A673 (cell line): ENCODE data around the gene HIP1. TPM values are rescaled to one million over a fixed set of nuclear protein-coding genes. Genes with fewer than 3 reads are reported as not detected.

ENCODE experiments used
- BruUV-seq: library from RNA; stranded (reverse); fragments of 400-500 nt; replicated peaks from 2 replicates; lab custom pipeline; 2021; lab: Mats Ljungman, UMichigan
- CTCF ChIA-PET: fragments of 300-600 bp; sonication (Branson Sonifier 250); formaldehyde crosslinking; loops from one replicate; lab custom pipeline; 2022; ENCODE audit warnings: antibody characterized with exemption; lab: Charles Lee
- POLR2A ChIA-PET: fragments of 300-600 bp; sonication (Branson Sonifier 250); formaldehyde crosslinking; loops from one replicate; lab custom pipeline; 2022; ENCODE audit warnings: antibody characterized with exemption; ENCODE audit not compliant: low non-redundant PET; lab: Charles Lee
- DNase-seq: peaks from one replicate; pipeline ENCODE4 v3.0.0-alpha.2; 2015; ENCODE audit warnings: low spot score
- H3K27ac ChIP-seq: fragments of 200-600 bp; sonication (generic); 2 replicates; pipeline ENCODE4 v1.5.1; 2016; ENCODE audit warnings: mixed run types, low read depth, mild to moderate bottlenecking, mixed read lengths, antibody characterized with exemption, low read length; ENCODE audit not compliant: poor library complexity, severe bottlenecking
- H3K27me3 ChIP-seq: fragments of 200-600 bp; sonication (generic); replicated peaks from 2 replicates; pipeline ENCODE4 v1.6.1; 2017; ENCODE audit warnings: mixed run types, low read depth, mild to moderate bottlenecking, mixed read lengths, antibody characterized with exemption, low read length; ENCODE audit not compliant: insufficient read depth, poor library complexity
- H3K36me3 ChIP-seq: fragments of 200-600 bp; sonication (generic); 2 replicates; pipeline ENCODE4 v1.6.1; 2016; ENCODE audit warnings: mixed run types, mild to moderate bottlenecking, mixed read lengths, antibody characterized with exemption, low read length; ENCODE audit not compliant: insufficient read depth, poor library complexity, severe bottlenecking
- H3K4me1 ChIP-seq: fragments of 200-600 bp; sonication (generic); 2 replicates; pipeline ENCODE4 v1.6.1; 2017; ENCODE audit warnings: mixed run types, mild to moderate bottlenecking, mixed read lengths, antibody characterized with exemption, low read length; ENCODE audit not compliant: insufficient read depth, poor library complexity, severe bottlenecking
- H3K4me3 ChIP-seq: fragments of 200-600 bp; sonication (generic); 2 replicates; pipeline ENCODE4 v1.5.1; 2016; ENCODE audit warnings: low read depth, mixed run types, mild to moderate bottlenecking, mixed read lengths, low read length; ENCODE audit not compliant: poor library complexity, severe bottlenecking
- H3K9me3 ChIP-seq: fragments of 200-600 bp; sonication (generic); 2 replicates; pipeline ENCODE4 v1.6.1; 2016; ENCODE audit warnings: mixed run types, low read depth, mild to moderate bottlenecking, mixed read lengths, antibody characterized with exemption, low read length; ENCODE audit not compliant: poor library complexity, severe bottlenecking
- EZH2 ChIP-seq: fragments of 200-600 bp; sonication (generic); IDR thresholded peaks from 2 replicates; pipeline ENCODE4 v1.6.1; 2017; ENCODE audit warnings: borderline replicate concordance, low read depth, mild to moderate bottlenecking, mixed read lengths, antibody characterized with exemption, low read length; ENCODE audit not compliant: poor library complexity, severe bottlenecking
- intact Hi-C: fragments of 100-400 bp; cut with micrococcal nuclease; formaldehyde crosslinking; loops from one replicate; pipeline ENCODE4 v1.10.0; 2022; ENCODE audit not compliant: unreplicated experiment
- total RNA-seq: library from RNA; stranded (reverse); gene quantifications from 2 replicates; pipeline ENCODE4 v1.2.3, GENCODE V29; 2021
- TF ChIP-seq, protein P1 (sequence below): fragments of 300-800, 200-600 bp; sonication (generic); conservative IDR thresholded peaks from 2 replicates; pipeline ENCODE4 v1.5.1; 2017; ENCODE audit warnings: low read depth, mild to moderate bottlenecking, antibody characterized with exemption, low read length, moderate library complexity, mixed read lengths

Gene HIP1
- total RNA-seq, 1 experiment from 2014 or later: 25.0 TPM

DNA sequence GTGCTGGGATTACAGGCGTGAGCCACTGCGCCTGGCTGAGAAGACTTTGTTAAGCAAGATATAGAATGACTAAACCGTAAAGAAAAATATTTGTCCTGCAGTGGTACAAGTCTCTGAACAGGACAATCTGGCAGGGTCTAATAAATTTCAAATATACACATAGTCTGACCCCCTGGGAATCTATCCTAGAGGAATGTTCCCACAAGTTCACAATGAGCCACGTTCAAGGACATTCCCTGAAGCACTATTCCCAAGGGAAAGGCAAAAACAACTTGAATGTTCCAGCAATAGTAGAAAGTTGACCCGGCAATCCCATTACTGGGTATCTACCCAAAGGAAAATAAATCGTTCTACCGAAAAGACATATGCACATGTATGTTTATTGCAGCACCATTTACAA, 82.0 kb downstream of the HIP1 start:
- Histone ChIP-seq H3K27me3 (no peaks in the 10 kb centered on the region), H3K9me3 (no peaks in the 10 kb centered on the region), H3K27ac (no peak overlapping the region), H3K4me3 (no peak overlapping the region), H3K4me1 (no peaks in the 10 kb centered on the region), H3K36me3 (no peaks in the 10 kb centered on the region)
- BruUV-seq: no TSS peak
- TF ChIP-seq EZH2: no peak
- TF ChIP-seq, protein P1, sequence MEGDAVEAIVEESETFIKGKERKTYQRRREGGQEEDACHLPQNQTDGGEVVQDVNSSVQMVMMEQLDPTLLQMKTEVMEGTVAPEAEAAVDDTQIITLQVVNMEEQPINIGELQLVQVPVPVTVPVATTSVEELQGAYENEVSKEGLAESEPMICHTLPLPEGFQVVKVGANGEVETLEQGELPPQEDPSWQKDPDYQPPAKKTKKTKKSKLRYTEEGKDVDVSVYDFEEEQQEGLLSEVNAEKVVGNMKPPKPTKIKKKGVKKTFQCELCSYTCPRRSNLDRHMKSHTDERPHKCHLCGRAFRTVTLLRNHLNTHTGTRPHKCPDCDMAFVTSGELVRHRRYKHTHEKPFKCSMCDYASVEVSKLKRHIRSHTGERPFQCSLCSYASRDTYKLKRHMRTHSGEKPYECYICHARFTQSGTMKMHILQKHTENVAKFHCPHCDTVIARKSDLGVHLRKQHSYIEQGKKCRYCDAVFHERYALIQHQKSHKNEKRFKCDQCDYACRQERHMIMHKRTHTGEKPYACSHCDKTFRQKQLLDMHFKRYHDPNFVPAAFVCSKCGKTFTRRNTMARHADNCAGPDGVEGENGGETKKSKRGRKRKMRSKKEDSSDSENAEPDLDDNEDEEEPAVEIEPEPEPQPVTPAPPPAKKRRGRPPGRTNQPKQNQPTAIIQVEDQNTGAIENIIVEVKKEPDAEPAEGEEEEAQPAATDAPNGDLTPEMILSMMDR: no peak
- intact Hi-C loops: no loop called here
- POLR2A ChIA-PET: no interaction called here
- DNase-seq: no peak
- CTCF ChIA-PET: no interaction called here

DNA sequence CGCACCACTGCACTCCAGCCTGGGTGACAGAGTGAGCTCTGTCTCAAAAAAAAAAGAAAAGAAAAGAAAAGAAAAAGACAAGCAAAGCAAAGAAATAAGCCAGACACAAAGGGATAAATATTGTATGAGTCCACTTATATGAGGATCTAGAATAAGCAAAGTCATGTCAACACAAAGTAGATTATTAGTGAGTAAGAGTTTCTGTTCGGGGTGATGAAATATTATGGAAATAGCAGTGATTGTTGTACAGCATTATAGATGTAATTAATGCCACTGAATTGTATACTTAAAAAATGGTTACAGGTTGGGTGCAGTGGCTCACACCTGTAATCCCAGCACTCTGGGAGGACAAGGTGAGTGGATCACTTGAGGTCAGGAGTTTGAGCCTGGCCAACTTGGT, 83.2 kb downstream of the HIP1 start:
- no peaks in the 10 kb centered on the region for H3K36me3 ChIP-seq
- H3K4me1 ChIP-seq: no peaks in the 10 kb centered on the region
- POLR2A ChIA-PET: no interaction called here
- no peaks in the 10 kb centered on the region for H3K27me3 ChIP-seq
- H3K27ac ChIP-seq: no peak overlapping the region
- TF ChIP-seq, protein P1: no peak
- no peak for TF ChIP-seq EZH2
- no peak overlapping the region for H3K4me3 ChIP-seq
- BruUV-seq: no TSS peak
- no peak for DNase-seq
- CTCF ChIA-PET: no interaction called here
- intact Hi-C loops: no loop called here
- H3K9me3 ChIP-seq: no peaks in the 10 kb centered on the region

DNA sequence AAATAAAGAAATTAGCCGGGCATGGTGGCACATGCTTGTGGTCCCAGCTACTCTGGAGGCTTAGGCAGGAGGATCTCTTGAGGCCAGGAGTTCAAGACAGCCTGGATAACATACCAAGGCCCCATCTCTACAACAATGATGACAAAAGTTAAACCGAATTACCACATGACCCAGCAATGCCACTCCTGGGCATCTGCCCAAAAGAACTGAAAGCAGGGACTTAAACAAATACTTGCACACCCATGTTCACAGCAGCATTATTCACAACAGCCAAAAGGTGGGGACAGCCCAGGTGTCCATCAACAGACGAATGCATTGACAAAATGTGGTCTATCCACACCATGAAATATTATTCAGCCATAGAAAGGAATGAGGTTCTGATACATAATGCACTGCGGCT, 83.9 kb downstream of the HIP1 start:
- intact Hi-C loops: no loop called here
- POLR2A ChIA-PET: no interaction called here
- TF ChIP-seq, protein P1: no peak
- TF ChIP-seq EZH2: no peak

More for the DNA sequence above, 83.9 kb downstream of the HIP1 start:
- Histone ChIP-seq H3K4me3 (no peak overlapping the region), H3K4me1 (no peaks in the 10 kb centered on the region), H3K27ac (no peak overlapping the region), H3K36me3 (no peaks in the 10 kb centered on the region), H3K27me3 (no peaks in the 10 kb centered on the region), H3K9me3 (no peaks in the 10 kb centered on the region)
- BruUV-seq: no TSS peak
- no peak for DNase-seq
- CTCF ChIA-PET: no interaction called here
